Mucosa of rectum (tissue), 2 donors: ENCODE data around the gene CES2.
"Not testable (repeated sequence)": the region's sequence is repeated elsewhere in the genome, so short reads cannot be mapped to it uniquely, and the experiment has no call there.

Source experiments
- H3K27ac ChIP-seq, 2 donors: one replicate each; pipeline ENCODE4 v1.7.0; 2013; ENCODE audit warnings: inconsistent platforms in 2 of 2, low read depth in 2 of 2, low read length in 2 of 2
- H3K27me3 ChIP-seq, 2 donors: one replicate each; pipeline ENCODE4 v1.7.0; 2013; ENCODE audit warnings: low read length in 2 of 2; ENCODE audit not compliant: control insufficient read depth in 2 of 2, insufficient read depth in 2 of 2
- H3K36me3 ChIP-seq, 2 donors: one replicate each; pipeline ENCODE4 v1.7.0; 2013; ENCODE audit warnings: low read length in 2 of 2; ENCODE audit not compliant: control insufficient read depth in 2 of 2, insufficient read depth in 2 of 2
- H3K4me1 ChIP-seq, 2 donors: one replicate each; pipeline ENCODE4 v1.7.0; 2013; ENCODE audit warnings: low read length in 2 of 2, mild to moderate bottlenecking in 1 of 2; ENCODE audit not compliant: control insufficient read depth in 2 of 2, insufficient read depth in 2 of 2
- H3K4me3 ChIP-seq, 2 donors: one replicate each; pipeline ENCODE4 v1.7.0; 2013; ENCODE audit warnings: low read length in 2 of 2
- H3K9ac ChIP-seq, 2 donors: one replicate each; pipeline ENCODE4 v1.7.0; 2013; ENCODE audit warnings: low read length in 2 of 2, low read depth in 1 of 2, mild to moderate bottlenecking in 1 of 2
- H3K9me3 ChIP-seq, 2 donors: one replicate each; pipeline ENCODE4 v1.7.0; 2013; ENCODE audit warnings: low read length in 2 of 2; ENCODE audit not compliant: control insufficient read depth in 2 of 2
- donor health status: healthy.
- donor health status: Normal muscosa, but diverticular disease.

The CES2 gene

GRCh38 chr16:66961065-66961744 lies 25.9 kb downstream of the CES2 start, which contains the start of gene CES3:
TSS of gene CES3 (plus strand) at chr16:66961266. CDS start at chr16:66961308, 42 bp downstream.
- peak within 1 kb of the TSS; percentile 79 to 90 for H3K27ac ChIP-seq
- no peaks in the 10 kb centered on the region for H3K9me3 ChIP-seq
- H3K27me3 ChIP-seq: no peaks in the 10 kb centered on the region
- H3K4me3 ChIP-seq: peak within 1 kb of the TSS; percentile 85 to 89
- H3K9ac ChIP-seq: peak within 1 kb of the TSS; percentile 72 to 85
- peaks cover 22 to 38% of the 10 kb centered on the region in 2 donors for H3K4me1 ChIP-seq
- H3K36me3 ChIP-seq: peaks cover 17 to 26% of the 10 kb centered on the region in 2 donors

GRCh38 chr16:66961914-66962313 lies 26.6 kb downstream of the CES2 start:
- no peaks in the 10 kb centered on the region for H3K27me3 ChIP-seq
- H3K36me3 ChIP-seq: peaks cover 22 to 32% of the 10 kb centered on the region in 2 donors
- H3K9me3 ChIP-seq: no peaks in the 10 kb centered on the region
- H3K4me3 ChIP-seq: peak overlapping the region; percentile 85 to 89
- H3K4me1 ChIP-seq: peaks cover 19 to 34% of the 10 kb centered on the region in 2 donors
- peak overlapping the region; percentile 9 to 85 for H3K9ac ChIP-seq
- H3K27ac ChIP-seq: peak overlapping the region; percentile 79 to 90

- H3K4me1 ChIP-seq: peaks cover 19 to 30% of the 10 kb centered on the region in 2 donors
- H3K27me3 ChIP-seq: no peaks in the 10 kb centered on the region
- H3K9ac ChIP-seq: no peak overlapping the region
- H3K4me3 ChIP-seq: no peak overlapping the region
- H3K9me3 ChIP-seq: no peaks in the 10 kb centered on the region
- H3K27ac ChIP-seq: no peak overlapping the region
- peaks cover 30 to 36% of the 10 kb centered on the region in 2 donors for H3K36me3 ChIP-seq
Observed at GRCh38 chr16:66964049-66964448, 28.7 kb downstream of the CES2 start.

- H3K9me3 ChIP-seq: no peaks in the 10 kb centered on the region
- no peak overlapping the region for H3K9ac ChIP-seq
- no peaks in the 10 kb centered on the region for H3K27me3 ChIP-seq
- peaks cover 54 to 55% of the 10 kb centered on the region in 2 donors for H3K36me3 ChIP-seq
- no peak overlapping the region for H3K4me3 ChIP-seq
- H3K4me1 ChIP-seq: no peaks in the 10 kb centered on the region
- no peak overlapping the region for H3K27ac ChIP-seq
Observed at GRCh38 chr16:66968847-66969246, 33.5 kb downstream of the CES2 start.

- no peaks in the 10 kb centered on the region for H3K27me3 ChIP-seq
- no peak overlapping the region for H3K9ac ChIP-seq
- H3K27ac ChIP-seq: no peak overlapping the region
- H3K4me3 ChIP-seq: no peak overlapping the region
- H3K4me1 ChIP-seq: no peaks in the 10 kb centered on the region
- peaks cover 38 to 39% of the 10 kb centered on the region in 2 donors for H3K36me3 ChIP-seq
- no peaks in the 10 kb centered on the region for H3K9me3 ChIP-seq
Observed at GRCh38 chr16:66970775-66971720, 35.7 kb downstream of the CES2 start.

- Histone ChIP-seq H3K4me1 (peaks cover 0 to 10% of the 10 kb centered on the region in 2 donors), H3K9me3 (no peaks in the 10 kb centered on the region), H3K4me3 (no peak overlapping the region), H3K27me3 (no peaks in the 10 kb centered on the region), H3K27ac (no peak overlapping the region), H3K9ac (no peak overlapping the region), H3K36me3 (peaks cover 28% of the 10 kb centered on the region in 2 donors)
Observed at GRCh38 chr16:66972983-66973382, 37.7 kb downstream of the CES2 start.

GRCh38 chr16:66973716-66974115 lies 38.4 kb downstream of the CES2 start:
- Histone ChIP-seq H3K4me1 (peaks cover 0 to 10% of the 10 kb centered on the region in 2 donors), H3K9ac (no peak overlapping the region), H3K9me3 (no peaks in the 10 kb centered on the region), H3K27ac (no peak overlapping the region), H3K4me3 (no peak overlapping the region), H3K27me3 (no peaks in the 10 kb centered on the region), H3K36me3 (peaks cover 25 to 28% of the 10 kb centered on the region in 2 donors)

GRCh38 chr16:66974156-66974931 lies 39.0 kb downstream of the CES2 start:
- H3K27me3 ChIP-seq, H3K9ac ChIP-seq, H3K9me3 ChIP-seq, H3K27ac ChIP-seq, H3K4me3 ChIP-seq: not testable (repeated sequence)
- Histone ChIP-seq H3K36me3 (peaks cover 22 to 25% of the 10 kb centered on the region in 2 donors), H3K4me1 (peaks cover 0 to 13% of the 10 kb centered on the region in 2 donors)

GRCh38 chr16:66974932-66975246 lies 39.6 kb downstream of the CES2 start:
- H3K27ac ChIP-seq, H3K27me3 ChIP-seq, H3K9ac ChIP-seq, H3K4me3 ChIP-seq, H3K9me3 ChIP-seq: not testable (repeated sequence)
- Histone ChIP-seq H3K4me1 (peaks cover 0 to 13% of the 10 kb centered on the region in 2 donors), H3K36me3 (peaks cover 18 to 20% of the 10 kb centered on the region in 2 donors)
